Renal pelvis (tissue), 4 donors: ENCODE results near the gene BMP4. TPM values are rescaled to one million over a fixed set of nuclear protein-coding genes. Genes with fewer than 3 reads are reported as not detected.

Source experiments
- DNase-seq: peaks from one replicate; pipeline ENCODE4 v3.0.0-alpha.2; 2013
- polyA plus RNA-seq, 3 donors: library from polyadenylated mRNA; unstranded; fragments of 120-200 nt; gene quantifications; one replicate each; pipeline ENCODE4 v1.2.1, GENCODE V29; 2013; ENCODE audit not compliant: insufficient read length in 3 of 3

The BMP4 gene
- polyA plus RNA-seq, 3 donors = 48.1 to 54.4 (median 49.3) TPM

DNA sequence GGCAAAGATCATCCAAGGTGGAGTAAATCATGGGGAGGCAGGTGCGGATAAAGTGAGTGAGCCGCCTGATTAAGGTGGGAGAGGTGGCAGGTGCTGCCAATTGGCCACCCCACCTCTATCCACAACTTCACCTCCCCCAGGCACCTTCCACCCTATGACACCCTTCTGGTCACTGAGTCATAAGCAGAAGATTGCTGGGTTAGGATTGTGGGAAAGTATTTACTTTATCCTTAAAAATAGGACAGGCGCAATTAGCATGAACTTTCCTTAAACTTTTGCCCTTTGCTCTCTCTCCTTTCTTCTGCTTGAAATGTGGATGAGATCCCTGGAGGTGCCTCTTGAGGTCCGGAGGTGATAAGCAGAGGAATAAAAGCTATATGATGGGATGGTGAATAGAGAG is 14.9 kb upstream of the BMP4 start:
- no peak for DNase-seq

DNA sequence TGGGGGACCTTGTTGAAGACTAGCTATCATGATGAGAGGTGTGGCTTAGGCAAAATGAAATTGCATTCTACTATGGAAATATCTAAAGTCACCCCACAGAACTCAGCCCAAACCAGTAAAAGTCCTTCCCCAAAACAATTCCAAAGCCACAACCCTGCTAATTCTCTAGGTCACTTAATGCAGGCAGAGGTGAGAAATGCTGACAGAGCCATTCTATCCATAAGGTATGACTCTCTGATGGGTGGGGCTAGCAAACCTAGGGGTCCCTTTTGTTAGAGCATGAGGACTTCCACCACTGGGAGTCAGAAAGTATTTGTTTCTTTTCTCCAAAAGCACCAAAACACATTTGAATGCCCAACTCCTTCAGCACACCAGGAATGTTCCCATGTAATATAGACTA is 12.7 kb upstream of the BMP4 start:
- no peak for DNase-seq

DNA sequence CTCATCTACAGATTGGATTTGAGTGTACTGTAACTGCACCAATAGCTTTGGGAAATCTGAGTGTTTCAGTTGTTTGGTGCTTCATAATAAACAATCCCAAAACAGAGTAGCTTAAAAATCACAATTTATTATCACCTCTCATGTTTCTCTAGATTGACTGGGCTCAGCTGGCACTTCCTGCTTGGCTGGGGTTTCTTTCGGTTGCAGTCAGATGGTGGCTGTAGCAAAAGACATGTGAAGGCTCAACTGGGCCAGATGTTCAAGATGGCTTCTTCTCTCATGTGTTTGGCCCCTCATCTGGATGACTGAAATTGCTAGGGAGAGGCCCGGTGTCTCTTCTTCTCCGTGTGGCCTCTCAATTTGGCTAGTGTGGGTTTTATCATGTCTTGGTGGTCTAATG is 12.1 kb upstream of the BMP4 start:
- DNase-seq = no peak

DNA sequence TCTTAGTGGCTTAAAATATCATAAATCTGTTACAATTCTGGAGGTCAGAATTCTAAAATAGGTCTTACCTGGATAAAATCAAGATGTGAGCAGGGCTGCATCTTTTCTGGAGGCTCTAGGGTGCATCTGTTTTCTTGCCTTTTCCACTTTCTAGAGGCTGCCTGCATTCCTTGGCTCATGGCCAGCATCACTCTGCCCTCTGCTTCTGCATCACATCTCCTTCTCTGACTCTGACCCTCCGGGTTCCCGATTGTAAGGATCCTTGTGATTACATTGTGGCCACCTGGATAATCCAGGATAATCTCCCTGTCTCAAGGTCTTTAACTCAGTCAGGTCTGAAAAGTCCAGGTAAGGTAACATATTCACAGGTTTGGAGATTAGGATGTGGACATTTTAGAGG is 11.0 kb upstream of the BMP4 start:
- DNase-seq = no peak

DNA sequence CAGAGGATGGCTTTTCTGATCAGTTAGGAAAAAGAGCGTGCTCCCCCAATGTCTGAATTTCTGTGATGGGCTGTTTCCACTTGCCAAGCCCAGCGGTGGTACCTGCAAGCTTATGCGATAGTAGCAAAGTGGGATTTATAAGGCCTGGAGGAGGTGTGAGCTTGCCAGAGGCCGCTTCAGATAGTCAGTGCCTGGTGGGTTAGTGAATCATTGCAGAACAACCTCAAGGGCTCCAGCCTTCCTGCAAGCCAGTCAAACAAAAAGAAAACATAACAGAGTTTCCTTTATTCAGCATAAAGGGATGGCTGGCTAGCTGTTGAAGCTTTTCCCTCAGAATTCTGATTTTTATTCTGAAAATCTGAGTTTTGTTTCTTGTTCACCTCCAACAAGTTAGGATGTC is 7.6 kb upstream of the BMP4 start:
- no peak for DNase-seq

DNA sequence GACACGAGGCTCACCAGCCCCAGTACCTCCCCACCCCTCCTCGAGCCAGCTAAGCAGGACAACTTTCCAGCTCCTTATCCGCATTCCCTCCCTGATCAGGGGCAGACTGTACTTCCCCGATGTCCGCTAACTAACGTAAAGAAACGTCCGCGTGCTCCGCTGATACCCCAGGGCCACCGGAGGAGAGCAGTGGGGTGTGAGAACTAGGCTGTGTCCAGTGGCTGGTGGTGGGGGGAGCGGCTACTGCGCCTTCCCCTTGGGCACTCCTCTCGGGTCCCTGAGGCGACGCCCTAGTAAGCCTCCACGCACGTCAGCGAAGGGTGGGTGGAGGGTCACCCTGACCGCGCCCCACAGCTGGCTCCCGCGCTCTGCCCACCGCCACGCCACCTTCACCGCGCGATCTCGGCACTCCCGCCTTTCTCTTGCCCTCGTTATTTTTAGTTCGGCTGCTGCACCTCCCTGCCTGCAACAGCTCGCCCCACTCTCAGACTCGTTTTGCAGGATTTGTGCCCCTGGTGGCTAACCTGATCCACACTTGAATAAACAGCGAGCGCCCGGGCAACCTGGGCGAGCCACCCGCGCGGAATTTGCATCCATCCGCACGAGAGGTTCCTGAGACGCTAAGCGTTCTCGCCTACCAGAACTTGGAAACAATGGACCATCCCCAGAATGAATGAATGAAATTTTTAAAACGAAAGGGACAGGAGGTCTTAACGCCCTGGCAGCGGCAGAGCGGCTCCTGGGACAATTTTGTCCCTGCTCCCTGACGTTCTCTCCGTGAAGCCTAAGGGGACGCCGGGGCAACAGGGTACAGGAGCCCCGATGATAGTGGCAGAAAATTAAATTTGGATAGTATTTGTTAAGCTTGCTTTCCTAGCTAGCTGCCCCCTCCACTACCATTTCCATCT is 6.9 kb upstream of the BMP4 start:
- peak; percentile 71 for DNase-seq

DNA sequence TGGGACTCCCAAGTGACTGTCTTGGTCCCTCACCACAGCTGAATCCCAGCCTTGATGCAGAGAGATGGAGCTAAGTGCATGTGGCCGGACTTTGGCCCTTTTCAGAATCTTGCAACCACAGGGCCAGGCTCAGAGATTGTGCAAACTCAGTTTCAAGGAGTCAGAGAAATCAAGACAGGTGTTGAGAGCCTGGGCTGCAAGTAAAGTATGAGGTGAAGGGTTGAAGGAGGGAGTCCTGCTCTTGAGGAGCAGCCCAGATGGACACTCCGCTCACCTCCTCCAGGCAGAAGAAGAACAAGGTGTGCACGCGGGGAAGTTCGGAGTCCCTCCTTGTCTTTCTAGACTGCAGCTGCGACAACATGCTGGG is 6.3 kb upstream of the BMP4 start:
- DNase-seq = no peak

DNA sequence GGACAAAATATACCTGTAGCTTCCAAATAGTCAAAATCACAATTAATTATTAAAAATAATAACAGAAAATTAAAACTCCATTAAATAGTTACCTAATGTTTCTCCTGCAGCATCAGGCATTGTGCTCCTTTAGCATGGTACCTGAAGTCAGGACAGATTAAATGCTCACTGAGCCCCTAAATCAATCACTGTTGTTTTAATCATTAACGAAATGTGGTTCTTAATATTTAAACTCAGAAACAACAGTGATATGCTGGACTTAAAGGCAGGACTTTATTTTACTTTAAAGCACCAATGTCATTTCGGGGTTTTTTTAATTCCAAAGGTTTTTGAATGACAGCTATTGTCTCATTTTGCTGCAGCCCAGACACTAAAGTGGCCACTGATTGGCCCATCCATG is 2.0 kb upstream of the BMP4 start:
- DNase-seq = no peak

DNA sequence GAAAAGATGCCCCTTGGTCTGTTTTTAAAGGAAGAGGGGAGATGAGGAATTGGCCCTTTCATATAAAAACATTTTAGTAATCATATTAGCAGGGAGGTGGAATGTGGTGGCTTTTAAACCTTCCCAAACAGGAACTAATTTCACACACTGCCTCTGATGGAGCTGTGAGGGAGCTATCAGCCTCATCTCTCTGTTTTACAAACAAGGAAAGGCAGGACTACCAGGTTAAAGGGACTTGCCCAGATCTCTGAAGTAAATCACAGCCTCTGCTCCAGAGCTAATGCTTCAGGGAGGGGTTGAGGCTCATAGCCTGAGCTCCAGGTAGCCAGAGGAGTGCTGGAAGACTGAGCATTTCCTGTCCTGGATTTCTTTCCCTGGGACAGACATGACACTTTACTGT is 1.1 kb upstream of the BMP4 start:
- DNase-seq = no peak

DNA sequence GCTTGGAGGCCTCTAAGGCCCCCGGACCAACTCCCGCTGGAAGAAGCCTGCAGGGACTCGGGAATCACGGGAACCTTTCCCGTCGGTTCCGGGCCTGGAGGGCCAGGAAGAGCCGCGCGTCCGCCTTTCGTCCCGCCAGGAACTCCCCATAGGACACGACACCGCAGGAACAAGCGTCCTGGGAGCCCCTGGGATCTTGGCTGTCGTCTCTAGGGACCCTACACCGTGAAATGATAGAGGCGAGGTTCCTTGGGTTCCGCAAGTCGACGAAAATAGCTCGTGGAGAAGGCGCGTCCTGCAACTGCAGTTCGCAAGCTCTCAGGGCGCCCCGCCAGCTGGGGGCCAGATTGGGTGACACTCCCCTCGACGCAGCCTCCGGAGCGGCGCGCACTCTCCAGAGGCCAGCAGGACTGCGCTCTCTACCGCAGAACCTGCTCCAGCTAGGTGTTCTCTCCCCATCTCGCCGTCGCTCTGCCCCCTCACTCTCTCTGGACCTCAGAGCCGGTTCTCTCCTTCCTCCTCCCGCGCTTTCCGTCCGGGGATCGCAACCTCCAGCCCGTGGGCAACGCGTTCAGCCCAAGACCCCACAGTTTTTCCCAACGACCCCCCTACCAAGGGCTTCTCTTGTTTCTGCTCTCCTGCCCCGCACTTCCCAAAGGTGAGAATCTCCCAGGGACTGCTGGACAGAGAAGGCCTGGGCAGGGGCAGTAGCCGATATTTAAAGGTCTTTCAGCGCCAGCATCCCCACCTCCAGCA is 776 bp downstream of the BMP4 start:
- DNase-seq = no peak

DNA sequence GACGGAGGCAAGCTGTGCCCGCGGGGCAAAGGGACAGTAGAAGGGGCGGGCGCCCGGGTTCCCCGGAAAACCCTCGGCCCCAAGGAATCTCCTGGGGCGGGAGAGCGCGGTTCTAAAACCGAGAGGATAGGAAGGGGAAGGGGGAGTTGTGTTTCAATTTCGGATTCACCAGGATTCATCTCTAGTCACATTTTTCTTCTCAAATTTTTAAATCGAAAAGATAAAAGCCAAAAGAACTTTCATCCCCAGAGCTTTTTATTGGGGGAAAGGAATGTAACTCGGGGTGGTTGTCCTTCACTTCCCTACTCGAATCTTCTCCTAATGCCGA is 1.4 kb downstream of the BMP4 start:
- DNase-seq = no peak

DNA sequence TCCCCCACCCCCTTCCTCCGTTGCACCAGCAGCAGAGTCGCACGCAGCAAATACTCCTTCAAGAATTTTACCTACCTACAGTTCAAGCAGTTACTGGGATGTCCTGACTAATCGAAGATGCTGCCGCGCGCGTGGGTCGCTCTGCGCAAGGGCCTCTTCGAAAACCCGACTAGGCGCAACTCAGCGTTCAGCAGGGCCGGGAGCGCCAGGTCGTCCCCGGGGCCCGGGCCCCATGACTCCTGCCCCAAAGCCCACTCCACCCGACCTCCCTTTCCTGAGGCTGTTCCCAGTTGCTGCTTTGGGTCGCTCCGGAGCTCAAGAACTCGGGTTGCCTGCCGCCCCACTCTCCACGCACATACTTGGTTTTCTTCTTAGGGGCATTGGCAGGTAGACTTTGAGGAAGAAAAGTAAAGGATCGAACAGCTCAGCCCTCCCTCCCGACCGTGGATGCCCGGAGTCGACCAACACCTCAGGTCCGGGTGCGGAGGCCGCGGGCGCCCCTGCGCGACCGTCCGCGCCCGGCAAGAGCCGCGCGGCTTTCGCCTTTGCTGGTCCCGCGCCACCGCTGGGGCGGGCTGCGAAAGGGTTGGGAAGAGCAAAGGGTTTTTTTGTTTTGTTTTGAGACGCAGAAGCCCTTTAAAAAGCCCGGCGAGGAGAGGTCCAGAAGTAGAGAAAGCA is 1.9 kb downstream of the BMP4 start:
- no peak for DNase-seq

DNA sequence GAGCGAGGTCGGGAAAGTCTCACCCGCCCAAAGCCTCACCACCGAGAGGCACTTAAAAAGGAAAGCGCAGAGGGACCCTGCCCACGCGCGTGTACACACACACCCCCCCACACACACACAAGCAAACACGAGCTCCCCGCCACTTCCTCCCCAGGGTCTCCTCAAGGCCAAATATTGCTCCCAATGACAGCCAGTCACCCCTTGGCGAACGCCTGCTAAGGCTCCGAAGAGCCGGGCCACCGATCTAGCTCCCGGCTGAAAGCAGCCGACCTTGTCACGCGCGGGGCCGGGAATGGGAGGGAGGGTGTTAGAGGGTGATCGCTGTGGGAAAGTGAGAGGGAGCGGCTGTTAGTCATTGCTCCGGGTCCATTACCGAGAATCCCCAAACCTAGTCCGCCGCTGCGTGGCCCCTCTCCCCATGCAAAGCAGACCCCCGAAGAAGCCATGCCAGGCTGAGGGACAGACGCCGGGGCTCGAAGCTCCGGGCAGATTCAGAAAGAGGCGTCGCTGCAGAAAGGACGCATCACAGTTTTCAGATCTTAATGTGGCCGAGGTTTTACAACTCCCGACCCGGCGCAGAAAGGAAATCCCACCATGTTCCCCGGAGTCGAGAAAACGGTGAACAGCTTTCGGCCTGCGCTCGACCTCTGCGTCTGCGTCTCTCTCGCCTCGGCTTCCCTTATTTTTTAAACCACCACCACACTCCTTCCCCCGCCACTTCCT is 2.6 kb downstream of the BMP4 start:
- DNase-seq = no peak

DNA sequence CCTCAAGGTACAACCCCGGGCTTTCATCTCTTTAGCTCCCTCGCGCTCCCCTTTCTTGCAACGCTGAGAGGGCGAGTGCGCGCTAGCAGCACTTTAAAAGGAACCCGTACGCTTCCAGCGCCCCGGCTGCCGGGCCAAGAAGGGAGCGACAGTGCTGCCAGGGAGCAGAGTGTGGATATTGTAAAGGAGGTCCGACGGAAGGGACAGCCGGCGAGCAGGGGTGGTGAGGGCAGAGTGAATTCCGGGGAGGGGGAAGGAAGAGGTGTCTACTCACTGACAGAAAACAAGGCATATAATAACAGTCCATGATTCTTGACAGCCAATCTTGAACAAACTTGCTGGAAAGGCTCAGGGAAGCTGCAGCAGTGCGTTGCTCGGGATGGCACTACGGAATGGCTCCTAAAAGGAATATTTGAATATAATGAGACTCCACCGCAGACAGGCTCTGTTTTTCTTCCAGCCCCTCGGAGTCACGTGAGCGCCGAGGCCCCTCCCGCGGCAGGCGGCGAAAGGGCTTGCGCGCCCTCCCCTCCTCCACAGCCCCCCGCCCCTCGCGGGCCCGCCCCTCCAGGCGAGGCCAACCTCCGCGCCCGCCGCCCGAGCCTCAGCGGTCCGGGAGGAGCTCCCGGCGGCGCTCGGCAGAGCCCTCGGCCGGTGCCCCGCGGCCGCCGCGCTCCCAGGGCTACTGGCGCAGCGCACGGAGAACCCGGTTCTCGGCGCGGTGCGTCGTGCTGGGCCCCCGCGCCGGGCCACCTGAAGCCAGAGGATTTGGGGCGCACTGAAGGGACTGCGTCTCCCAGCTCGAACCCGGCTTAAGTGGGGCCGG is 3.4 kb downstream of the BMP4 start:
- DNase-seq = peak; percentile 86

DNA sequence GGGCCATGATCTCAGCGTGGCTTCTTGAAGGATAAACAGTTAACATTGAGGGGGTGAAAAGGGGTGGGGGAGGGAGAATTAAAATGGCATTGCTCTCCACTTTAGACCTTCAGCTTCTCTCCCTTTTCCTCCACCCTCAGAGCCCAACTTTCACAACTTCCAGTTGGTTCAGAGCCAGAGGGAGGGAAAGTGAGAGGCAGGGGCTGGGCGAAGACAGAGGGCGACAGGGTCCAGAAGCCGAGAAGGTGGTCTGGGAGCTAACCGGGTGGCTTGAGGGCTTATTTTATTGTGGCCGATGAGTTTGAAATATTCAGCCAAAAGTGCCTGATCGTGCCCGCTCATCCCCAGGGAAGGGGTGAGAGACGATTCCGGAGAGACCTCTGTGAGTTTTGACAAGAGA is 4.1 kb downstream of the BMP4 start:
- no peak for DNase-seq

DNA sequence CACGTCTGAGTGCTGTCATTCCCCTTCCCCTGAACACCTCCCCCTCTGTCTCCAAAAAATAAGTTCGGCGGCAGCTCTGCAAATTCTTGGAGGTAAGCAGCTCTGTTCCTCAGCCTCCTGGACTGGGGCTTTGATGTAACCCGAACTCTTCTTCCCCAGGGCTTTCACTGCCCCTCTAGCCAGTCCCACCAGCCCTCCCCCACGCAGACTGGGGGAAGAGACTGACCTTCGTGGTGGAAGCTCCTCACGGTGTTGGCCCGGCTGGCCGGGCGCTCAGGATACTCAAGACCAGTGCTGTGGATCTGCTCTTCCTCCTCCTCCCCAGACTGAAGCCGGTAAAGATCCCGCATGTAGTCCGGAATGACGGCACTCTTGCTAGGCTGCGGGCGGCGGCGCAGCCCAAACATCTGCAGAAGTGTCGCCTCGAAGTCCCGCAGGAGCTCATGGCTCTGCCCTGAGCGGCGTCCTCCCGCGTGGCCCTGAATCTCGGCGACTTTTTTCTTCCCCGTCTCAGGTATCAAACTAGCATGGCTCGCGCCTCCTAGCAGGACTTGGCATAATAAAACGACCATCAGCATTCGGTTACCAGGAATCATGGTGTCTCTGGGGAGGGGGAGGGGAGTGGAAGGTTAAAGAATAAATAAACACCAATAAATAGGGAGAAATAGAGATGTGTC is 4.9 kb downstream of the BMP4 start:
- DNase-seq = no peak

DNA sequence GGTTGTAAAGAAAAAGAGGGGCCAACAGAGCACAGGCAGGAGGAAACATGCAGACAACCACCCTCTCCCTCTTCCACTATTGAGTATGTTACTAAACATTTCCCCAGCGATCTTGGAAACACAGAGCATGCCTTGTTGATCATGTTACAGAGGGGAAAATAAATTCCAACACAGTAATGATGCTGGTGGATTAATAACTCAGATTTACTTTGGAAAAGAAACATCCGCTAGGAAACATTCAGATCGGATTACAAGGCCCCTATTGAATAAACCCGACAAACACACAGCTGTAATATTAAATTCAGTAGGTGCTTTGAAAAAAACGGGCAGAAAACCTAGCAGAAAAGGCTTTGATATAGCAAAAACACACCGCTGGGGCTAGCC is 5.4 kb downstream of the BMP4 start:
- DNase-seq = no peak

DNA sequence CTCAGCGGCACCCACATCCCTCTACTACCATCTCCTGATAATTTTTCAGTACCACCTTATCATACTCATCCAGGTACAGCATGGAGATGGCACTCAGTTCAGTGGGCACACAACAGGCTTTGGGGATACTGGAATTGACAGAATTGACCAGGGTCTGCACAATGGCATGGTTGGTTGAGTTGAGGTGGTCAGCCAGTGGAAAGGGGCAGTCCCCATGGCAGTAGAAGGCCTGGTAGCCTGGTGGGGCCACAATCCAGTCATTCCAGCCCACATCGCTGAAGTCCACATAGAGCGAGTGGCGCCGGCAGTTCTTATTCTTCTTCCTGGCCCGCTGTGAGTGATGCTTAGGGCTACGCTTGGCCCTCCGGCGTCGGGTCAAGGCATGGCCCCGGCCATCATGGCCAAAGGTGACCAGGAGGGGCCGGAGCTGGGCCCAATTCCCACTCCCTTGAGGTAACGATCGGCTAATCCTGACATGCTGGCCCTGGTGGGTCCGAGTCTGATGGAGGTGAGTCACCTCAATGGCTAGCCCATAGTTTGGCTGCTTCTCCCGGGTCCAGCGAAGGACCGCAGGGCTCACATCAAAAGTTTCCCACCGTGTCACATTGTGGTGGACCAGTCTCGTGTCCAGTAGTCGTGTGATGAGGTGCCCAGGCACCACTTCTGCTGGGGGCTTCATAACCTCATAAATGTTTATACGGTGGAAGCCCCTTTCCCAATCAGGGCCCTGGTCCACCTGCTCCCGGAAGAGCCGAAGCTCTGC is 6.4 kb downstream of the BMP4 start:
- DNase-seq = no peak

DNA sequence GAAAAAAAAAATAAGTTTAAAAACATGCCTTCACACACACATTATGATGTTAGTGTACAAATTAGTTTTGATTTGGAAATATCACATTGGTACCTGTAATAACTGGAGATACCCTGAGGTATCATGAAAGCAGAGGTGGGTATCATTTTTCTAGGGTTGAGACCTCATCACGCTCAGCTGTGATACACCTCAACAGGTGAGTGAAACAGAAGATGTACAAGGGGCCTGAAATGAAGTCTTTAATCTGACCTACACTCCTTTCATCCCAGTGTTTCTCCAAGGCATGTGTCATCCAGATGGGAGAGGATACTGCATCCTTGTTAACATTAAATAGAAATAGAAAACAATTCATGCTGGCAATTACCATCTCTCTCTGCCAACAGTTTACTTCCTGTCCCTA is 7.4 kb downstream of the BMP4 start:
- DNase-seq = no peak
